ENCODE results near the gene ZNF853.

DNA sequence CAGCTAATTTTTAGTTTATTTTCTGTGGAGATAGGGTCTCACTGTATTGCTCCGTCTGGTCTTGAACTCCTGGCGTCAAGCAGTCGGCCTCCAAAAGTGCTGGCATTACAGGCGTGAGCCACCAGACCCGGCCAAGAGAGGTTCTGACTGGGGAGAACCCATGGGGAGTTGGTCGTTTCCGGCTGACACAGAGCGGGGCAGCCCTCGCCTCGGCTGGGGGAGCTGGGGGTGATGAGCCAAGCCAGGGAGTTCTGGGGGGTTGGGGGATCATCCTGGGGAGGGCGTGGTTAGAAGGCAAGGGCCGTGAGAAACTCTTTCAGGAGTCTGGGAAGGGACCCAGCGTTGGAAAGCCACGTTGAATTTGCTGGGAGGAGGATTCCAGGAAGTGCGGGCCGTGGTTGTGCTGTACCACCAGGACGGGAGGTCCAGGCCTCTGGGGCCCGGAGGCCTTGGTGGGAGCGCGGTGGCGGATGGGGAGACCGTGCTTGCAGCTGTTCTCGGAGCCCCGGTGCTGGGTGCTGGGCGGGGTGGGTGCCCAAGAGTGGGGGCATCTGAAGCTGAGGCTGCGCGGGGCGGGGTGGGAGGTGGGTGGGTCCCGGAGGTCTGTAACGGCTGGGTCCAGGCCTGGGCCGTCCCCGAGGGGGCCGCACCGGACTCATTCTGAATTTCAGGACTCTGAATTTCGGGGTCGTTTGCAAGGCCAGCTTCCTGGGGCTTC lies 8.4 kb upstream of the ZNF853 start:
- no peak for TF ChIP-seq EZH2 (IDR thresholded peaks at IDR 0.05; ENCODE audit: insufficient read depth, low read length)
- TF ChIP-seq, protein P1, sequence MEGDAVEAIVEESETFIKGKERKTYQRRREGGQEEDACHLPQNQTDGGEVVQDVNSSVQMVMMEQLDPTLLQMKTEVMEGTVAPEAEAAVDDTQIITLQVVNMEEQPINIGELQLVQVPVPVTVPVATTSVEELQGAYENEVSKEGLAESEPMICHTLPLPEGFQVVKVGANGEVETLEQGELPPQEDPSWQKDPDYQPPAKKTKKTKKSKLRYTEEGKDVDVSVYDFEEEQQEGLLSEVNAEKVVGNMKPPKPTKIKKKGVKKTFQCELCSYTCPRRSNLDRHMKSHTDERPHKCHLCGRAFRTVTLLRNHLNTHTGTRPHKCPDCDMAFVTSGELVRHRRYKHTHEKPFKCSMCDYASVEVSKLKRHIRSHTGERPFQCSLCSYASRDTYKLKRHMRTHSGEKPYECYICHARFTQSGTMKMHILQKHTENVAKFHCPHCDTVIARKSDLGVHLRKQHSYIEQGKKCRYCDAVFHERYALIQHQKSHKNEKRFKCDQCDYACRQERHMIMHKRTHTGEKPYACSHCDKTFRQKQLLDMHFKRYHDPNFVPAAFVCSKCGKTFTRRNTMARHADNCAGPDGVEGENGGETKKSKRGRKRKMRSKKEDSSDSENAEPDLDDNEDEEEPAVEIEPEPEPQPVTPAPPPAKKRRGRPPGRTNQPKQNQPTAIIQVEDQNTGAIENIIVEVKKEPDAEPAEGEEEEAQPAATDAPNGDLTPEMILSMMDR (IDR thresholded peaks at IDR 0.05; ENCODE audit: insufficient read depth, low read depth, low read length) = no peak

All from astrocyte (in vitro differentiated cells and primary cell).